Mesodermal cell (in vitro differentiated cells): Measurements from ENCODE around the gene L3MBTL4.

Source experiments
- H3K27ac ChIP-seq: 2 replicates; pipeline ENCODE4 v1.7.0; 2013; ENCODE audit warnings: mild to moderate bottlenecking, low read depth, low read length, moderate library complexity; ENCODE audit not compliant: severe bottlenecking
- H3K36me3 ChIP-seq: 2 replicates; pipeline ENCODE4 v1.7.1; 2013; ENCODE audit warnings: mild to moderate bottlenecking, low read length, moderate library complexity; ENCODE audit not compliant: control insufficient read depth, insufficient read depth
- H3K4me1 ChIP-seq: one replicate; pipeline ENCODE4 v1.7.1; 2013; ENCODE audit warnings: mild to moderate bottlenecking, low read length; ENCODE audit not compliant: insufficient read depth, control insufficient read depth, poor library complexity, severe bottlenecking
- H3K4me3 ChIP-seq: 2 replicates; pipeline ENCODE4 v1.7.0; 2013; ENCODE audit warnings: low read length, control low read depth, mild to moderate bottlenecking; ENCODE audit not compliant: insufficient read depth, poor library complexity, severe bottlenecking; ENCODE audit errors: extremely low read depth
- H3K9me3 ChIP-seq: 2 replicates; pipeline ENCODE4 v1.7.1; 2013; ENCODE audit warnings: mild to moderate bottlenecking, low read length, moderate library complexity; ENCODE audit not compliant: control insufficient read depth
- WGBS, 2 experiments: methylation state at CpG; one replicate each; pipeline ENCODE4 v1.1.5; 2013; ENCODE audit warnings: missing lambda C conversion rate in 2 of 2; ENCODE audit not compliant: insufficient coverage in 2 of 2; 5-methylcytosine and 5-hydroxymethylcytosine counted together

L3MBTL4 gene

DNA sequence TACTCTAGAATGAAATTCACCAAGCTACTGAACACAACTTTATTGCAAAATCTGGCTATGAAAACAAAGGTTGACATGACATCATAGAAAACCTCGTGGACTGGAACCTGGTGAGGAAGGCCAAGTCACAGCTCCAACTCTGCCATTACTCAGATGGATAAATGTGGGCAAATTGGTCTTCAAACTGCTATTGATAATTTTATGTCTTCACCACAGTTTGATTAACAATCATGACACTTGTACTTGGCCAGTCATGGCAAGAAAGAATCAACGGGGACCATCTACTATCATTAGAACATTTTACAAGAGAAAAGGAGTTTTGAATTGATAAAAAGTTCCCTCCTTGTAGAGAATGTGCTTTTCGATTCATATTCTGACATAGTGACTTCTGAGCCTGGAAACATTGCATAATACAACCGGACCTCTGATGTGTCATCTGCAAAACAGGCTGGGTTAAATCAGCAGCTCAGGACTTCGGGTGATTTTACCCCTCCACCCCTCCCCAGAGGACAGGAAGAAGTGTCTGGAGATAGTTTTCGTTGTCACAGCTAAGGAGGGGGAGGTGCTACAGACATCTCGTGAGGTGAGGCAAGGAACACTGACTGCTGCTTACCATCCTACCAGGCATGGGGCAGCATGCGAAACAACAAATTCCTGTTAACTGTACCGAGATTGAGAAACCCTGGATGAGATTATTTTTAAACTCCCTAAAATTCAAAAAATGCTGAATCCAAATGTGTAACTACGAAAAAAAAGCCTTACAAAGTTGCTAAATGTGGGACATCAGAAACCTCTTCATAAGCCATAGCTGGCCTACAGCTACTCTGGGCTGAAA, 8.4 kb downstream of the L3MBTL4 start:
- Histone ChIP-seq H3K27ac (no peak overlapping the region), H3K9me3 (no peaks in the 10 kb centered on the region), H3K36me3 (no peaks in the 10 kb centered on the region), H3K4me1 (peaks cover 5% of the 10 kb centered on the region), H3K4me3 (no peak overlapping the region)
- 83 to 87% methylated on average over 6 to 7 of the region's 10 CpGs for WGBS, 2 experiments

DNA sequence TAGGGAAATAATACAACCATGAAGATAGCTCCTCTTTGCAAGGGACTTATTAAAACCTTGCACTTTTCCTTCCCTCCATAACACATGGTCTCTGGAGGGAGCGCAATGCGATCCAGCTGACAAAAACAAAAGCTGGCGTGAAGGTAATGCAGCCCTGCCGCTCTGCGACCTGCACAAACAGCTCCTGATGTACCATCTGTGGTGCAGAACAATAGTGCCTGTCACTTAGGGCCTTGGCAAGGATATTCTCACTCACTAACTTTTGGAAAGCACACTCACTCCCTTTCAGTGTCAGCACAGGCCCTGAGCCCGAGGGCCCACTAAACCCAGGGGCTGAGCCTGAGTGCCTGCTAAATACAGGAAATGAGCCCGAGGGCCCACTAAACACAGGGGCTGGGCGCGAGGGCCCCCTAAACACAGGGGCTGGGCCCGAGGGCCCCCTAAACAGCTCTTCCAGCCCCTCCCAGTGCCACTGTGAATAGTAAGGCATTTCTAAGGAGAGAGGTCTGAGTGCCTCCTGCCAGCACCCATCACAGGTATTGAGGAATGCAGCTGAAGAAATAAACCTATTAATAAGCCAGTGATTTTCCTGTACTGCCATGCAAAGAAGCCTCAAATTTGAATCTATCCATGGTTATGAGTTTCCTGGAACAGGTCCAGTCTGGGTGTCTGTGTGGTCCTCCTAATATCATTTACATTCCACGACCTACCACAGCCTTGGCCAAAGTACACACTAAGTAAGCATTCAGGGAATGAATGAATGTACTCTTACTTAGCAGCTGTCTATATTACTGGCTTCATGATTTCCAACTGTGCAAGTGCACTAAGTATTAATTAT, 9.3 kb downstream of the L3MBTL4 start:
- Histone ChIP-seq H3K36me3 (no peaks in the 10 kb centered on the region), H3K9me3 (no peaks in the 10 kb centered on the region), H3K27ac (no peak overlapping the region), H3K4me1 (peaks cover 5% of the 10 kb centered on the region), H3K4me3 (no peak overlapping the region)
- 82 to 90% methylated on average over 4 to 6 of the region's 11 CpGs for WGBS, 2 experiments

DNA sequence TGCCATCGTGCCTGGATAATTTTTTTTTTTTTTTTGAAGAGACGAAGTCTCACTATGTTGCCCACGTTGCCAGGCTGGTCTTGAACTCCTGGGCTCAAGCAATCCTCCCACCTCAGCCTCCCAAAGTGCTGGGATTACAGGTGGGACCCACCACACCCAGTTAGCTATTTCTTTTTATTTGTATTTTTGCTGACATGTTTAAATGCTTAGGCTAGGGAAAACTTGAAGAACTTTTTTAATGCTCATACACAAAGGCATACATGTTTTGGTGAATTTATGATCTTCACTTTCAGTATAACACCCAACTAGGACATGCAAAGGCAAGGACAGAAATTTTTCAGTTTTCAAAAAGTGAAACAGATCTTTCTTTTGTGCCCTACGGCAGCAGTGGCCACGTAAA, 9.9 kb downstream of the L3MBTL4 start:
- Histone ChIP-seq H3K4me3 (no peak overlapping the region), H3K4me1 (peaks cover 5% of the 10 kb centered on the region), H3K27ac (no peak overlapping the region), H3K36me3 (no peaks in the 10 kb centered on the region), H3K9me3 (no peaks in the 10 kb centered on the region)
- 88 to 95% methylated on average over 4 of the region's 5 CpGs for WGBS, 2 experiments

DNA sequence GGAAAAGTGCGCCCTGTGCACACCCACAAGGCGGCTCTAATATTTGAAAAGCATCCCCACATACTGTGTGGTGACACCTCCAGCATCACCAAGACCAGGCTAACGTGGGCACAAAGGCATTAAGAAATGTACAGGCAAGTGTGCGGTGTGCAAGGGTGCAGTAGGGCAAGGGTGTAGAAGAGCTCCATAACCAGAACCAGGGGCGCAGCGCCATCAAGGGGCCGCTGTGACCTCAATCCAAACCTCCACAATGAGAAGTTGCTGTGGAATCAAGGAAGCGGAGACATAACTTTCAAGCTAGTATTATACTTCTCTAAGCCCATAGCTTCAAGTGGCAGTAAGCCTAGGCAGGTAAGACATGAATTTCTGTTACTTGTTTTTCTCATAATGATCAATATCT, 13.0 kb downstream of the L3MBTL4 start:
- no peaks in the 10 kb centered on the region for H3K9me3 ChIP-seq
- WGBS, 2 experiments = 33% methylated on average over 3 of the region's 8 CpGs; no CpG with 5 or more reads in 1 of the 2 experiments
- peaks cover 5% of the 10 kb centered on the region for H3K4me1 ChIP-seq
- no peak overlapping the region for H3K27ac ChIP-seq
- no peak overlapping the region for H3K4me3 ChIP-seq
- H3K36me3 ChIP-seq = no peaks in the 10 kb centered on the region

DNA sequence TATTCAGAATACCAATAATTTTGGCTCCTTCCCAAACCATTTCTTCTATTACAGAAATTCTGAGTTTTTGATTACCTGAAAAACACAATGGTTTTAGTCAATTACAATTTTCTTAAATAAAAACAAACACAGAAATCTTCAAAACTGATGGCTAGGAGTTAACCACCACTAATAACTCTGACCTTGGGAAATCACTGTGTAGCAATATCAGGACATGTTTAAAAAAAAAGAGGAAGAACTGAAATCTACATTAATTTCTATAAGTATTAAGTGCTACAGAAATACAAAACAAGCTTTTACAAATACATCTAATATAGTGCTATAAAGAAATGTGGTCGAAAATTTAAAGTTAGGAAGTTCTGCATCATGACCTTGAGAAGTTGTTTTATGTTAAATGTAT, 14.9 kb downstream of the L3MBTL4 start:
- no peaks in the 10 kb centered on the region for H3K4me1 ChIP-seq
- H3K27ac ChIP-seq = no peak overlapping the region
- no CpG with 5 or more reads among the region's 1 CpG for WGBS, 2 experiments
- no peaks in the 10 kb centered on the region for H3K36me3 ChIP-seq
- no peak overlapping the region for H3K4me3 ChIP-seq
- H3K9me3 ChIP-seq = no peaks in the 10 kb centered on the region

DNA sequence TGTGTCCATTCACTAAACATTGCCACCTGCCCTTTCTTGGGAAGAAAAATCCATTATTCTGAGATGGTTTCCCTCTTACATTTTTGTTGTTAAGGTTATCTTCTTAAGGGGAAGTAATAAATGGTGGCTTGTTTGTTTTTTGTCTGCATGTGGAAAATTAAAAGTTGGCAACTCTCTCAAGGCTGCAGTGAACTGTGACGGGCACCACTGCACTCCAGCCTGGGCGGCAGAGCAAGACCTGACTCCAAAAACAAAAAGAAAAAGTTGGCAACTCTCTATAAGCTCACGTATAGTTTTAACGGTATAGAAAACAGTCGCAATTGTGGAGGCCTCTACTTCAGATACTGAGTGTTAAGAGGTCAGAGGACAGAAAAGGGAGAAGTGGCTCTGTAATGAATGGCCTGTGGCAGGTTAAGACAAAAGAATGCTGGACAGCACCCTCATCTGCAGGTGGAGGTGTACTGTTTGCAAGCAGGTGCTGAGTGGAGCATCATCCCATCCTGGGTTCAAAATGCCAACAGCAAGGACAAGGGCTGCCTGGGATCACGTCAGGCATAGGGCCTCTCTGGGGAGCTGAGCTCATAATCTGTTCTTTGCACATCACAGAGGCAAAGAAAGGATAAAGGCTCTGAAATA, 16.7 kb downstream of the L3MBTL4 start:
- Histone ChIP-seq H3K4me1 (no peaks in the 10 kb centered on the region), H3K9me3 (no peaks in the 10 kb centered on the region), H3K4me3 (no peak overlapping the region), H3K27ac (no peak overlapping the region), H3K36me3 (no peaks in the 10 kb centered on the region)
- WGBS, 2 experiments = 94 to 95% methylated on average over 6 of the region's 6 CpGs

DNA sequence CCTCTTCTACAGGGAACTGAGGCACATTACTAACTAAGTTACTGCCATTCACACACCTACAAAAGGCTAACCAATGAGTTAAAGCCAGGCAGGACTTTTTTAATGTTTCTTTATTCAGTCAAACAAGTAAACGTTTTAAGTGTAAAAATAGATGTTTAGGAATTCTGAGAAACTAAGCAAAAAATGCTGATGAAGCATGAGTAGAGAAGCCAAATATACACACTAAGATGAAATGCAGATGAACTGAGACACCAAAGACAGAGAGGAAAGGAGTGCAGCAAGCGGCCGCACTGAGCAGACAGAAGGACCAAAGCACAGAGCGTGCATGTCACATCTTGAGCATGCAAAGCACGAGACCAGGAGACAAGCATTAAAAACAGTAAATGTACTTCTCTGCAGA, 17.9 kb downstream of the L3MBTL4 start:
- Histone ChIP-seq H3K4me1 (no peaks in the 10 kb centered on the region), H3K36me3 (no peaks in the 10 kb centered on the region), H3K27ac (no peak overlapping the region), H3K4me3 (no peak overlapping the region), H3K9me3 (no peaks in the 10 kb centered on the region)
- 84 to 85% methylated on average over 2 to 4 of the region's 5 CpGs for WGBS, 2 experiments

DNA sequence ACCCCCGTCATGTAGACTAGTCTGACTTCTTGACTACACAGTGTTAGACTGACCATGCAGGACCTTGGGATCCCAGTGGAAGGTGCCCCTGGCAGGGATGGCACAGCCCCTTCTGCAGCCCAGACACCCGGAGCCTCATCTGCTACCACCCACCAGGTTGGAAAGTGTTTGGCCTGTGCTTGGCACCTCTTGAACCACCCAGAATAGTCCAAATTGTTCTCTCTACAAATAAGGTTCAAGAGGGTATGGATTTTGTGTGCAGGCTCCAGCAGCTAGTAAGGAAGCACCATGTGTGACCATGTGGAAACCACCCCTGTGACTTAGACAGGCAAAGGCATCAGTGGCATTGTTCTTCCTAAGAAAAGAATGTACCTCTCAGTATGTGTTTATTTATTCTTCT, 18.4 kb downstream of the L3MBTL4 start:
- H3K36me3 ChIP-seq = no peaks in the 10 kb centered on the region
- no peaks in the 10 kb centered on the region for H3K9me3 ChIP-seq
- no peak overlapping the region for H3K4me3 ChIP-seq
- H3K4me1 ChIP-seq = no peaks in the 10 kb centered on the region
- 88 to 100% methylated on average over 1 of the region's 2 CpGs for WGBS, 2 experiments
- no peak overlapping the region for H3K27ac ChIP-seq

DNA sequence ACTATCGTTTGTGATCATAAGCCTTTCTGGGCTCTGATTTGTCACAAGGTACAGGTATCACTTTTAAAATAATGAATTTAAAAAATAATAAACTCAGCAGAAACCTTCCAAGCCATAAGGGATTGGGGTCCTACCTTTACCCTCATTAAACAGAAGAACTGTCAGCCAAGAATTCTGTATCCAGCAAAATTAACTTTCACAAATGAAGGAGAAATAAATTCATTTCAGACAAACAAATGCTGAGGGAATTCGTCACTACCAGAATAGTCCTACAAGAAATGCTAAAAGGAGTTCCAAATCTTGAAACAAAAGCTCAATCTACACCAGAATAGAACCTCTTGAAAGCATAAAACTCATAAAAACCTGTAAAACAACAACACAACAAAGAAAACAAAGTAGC, 25.7 kb downstream of the L3MBTL4 start:
- WGBS, 2 experiments = 100% methylated on average over 1 of the region's 2 CpGs; no CpG with 5 or more reads in 1 of the 2 experiments
- no peaks in the 10 kb centered on the region for H3K9me3 ChIP-seq
- H3K4me1 ChIP-seq = no peaks in the 10 kb centered on the region
- no peak overlapping the region for H3K4me3 ChIP-seq
- no peaks in the 10 kb centered on the region for H3K36me3 ChIP-seq
- no peak overlapping the region for H3K27ac ChIP-seq

DNA sequence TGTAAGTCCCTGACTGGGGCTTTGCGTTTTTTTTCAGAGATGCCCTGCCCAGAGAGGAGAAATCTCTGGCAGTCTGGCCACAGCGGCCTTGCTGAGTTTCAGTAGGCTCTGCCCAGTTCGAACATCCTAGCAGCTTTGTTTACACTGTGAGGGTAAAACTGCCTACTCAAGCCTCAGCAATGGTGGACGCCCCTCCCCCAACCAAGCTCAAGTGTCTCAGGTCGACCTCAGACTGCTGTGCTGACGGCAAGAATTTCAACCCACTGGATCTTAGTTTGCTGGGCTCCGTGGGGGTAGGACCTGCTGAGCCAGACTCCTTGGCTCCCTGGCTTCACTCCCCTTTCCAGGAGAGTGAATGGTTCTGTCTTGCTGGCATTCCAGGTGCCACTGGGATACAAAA, 31.7 kb downstream of the L3MBTL4 start:
- Histone ChIP-seq H3K36me3 (no peaks in the 10 kb centered on the region), H3K9me3 (no peaks in the 10 kb centered on the region)
- 14 to 26% methylated on average over 4 to 6 of the region's 7 CpGs for WGBS, 2 experiments

More for the DNA sequence above, 31.7 kb downstream of the L3MBTL4 start:
- no peaks in the 10 kb centered on the region for H3K4me1 ChIP-seq
- H3K4me3 ChIP-seq = no peak overlapping the region
- H3K27ac ChIP-seq = no peak overlapping the region
